Measurements from ENCODE around the gene TBX4.
"Not testable (repeated sequence)": the region's sequence is repeated elsewhere in the genome, so short reads cannot be mapped to it uniquely, and the experiment has no call there.

TBX4 gene

DNA sequence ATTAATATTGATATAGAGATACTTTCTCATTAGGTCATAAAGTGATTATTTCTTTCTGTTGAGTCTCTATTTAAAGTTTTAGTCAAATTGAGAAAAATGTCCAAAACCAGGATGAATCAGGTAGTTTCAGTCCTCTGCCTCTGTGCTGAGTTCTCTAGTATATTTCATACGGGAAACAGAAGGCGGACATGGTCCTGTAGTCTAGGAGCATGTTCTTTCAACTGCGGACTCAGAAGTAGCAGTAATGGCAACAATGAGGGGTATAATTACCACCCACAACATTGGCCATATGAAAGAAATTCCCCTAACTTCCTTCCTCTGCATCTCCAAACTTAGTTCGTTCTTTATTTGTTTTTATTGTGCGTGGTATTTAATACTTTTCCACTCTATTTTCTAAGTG is 50.1 kb downstream of the TBX4 start:
- DNase-seq = no peak

DNA sequence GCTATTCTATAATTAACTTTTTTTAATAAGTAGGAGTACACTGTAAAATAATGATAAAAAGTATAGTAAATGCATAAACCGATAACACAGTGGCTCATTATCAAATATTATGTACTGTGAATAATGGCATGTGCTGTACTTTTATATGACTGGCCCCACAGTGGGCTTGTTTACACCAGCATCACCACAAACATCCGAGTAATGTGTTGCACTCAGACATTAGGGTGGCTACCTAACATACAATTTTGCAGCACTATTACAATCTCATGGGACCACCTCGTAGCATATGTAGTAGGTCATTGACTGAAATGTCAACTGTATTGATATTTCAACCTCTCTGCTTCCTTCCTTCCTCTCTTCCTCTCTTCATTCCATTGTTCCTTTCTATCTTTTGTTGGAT is 51.7 kb downstream of the TBX4 start:
- no peak for DNase-seq

DNA sequence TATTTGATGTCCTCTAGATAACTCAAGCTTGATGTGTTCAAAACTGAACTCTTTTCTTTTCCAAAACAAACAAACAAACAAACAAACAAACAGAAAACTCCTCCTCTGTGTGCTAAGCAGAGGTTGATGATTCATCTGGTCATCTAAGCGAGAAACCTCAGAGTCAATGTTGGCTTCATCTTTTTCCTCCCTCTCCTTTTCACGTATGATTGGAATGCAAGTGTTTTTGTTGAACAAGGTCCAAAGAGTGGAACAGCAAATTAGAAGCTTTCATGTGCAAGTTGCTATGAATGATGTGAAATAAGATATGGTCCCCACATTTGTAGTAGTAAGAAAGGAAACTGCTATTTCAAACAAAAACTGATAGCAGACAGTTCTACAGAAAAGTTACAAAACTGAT is 52.5 kb downstream of the TBX4 start:
- DNase-seq = no peak

DNA sequence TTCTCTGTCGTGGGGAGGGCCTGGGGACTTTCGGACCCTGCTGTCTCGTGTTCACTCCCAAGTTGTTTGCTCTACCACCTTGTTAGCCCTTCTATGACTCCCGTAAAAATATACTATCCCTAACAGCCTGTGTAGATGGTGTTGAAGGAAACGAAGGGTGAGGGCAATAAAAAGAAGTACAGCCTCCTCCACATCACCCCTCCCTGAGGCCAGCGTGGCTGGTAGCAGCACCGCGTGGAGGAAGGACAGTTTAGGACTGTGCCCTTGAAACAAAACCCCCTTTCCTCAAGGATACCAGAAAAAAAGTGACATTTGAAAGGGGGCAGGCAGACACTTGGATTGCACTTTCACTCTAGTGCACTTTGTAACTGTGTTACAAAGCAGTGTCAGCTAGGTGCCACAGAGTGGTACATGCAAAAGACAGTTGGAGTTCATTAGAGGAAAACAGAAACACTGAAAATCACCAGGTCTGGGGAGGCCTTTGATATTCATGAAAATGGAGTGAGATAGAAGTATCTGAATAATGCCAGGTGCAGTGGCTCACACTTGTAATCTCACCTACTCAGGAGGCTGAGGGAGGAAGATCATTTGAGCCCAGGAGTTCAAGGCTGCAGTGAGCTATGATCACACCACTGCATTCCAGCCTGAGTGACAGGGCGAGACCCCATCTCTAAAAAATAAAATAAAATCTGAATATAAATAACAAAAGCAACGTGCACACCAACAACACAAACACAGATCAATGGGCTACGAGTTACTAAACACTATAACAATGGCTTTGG is 53.8 kb downstream of the TBX4 start:
- no peak for DNase-seq

DNA sequence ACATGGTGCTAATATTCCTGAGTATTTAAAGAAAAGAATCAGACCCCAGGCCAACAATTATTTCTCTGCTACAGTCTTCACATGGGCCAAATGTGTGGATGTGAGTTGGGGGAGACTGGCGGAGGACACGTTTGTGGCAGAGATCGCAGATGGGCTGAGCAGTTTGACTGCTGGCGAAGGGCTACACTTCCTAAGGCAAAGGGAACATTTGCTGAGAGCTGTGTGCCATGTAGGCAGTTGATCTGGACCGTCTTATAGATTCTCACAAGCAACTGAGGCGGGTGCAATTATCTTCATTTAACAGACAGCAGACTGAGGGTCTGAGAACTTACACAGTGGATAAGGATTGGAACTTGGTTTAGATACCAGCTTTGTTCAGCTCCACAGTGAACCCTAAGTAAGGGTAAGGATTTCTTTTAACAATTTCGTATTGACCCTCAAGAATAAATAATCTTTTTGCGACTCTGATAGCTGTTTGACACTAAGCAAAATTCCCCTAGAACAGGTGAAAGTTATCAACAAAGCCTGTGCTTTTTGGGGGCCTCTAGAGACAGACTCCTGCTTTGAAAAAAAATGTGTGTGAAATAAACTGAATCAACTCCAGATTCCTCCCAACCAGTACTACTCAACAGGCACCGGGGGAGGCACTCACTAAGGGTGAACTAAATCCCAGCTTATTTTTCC is 55.3 kb downstream of the TBX4 start:
- DNase-seq = no peak

DNA sequence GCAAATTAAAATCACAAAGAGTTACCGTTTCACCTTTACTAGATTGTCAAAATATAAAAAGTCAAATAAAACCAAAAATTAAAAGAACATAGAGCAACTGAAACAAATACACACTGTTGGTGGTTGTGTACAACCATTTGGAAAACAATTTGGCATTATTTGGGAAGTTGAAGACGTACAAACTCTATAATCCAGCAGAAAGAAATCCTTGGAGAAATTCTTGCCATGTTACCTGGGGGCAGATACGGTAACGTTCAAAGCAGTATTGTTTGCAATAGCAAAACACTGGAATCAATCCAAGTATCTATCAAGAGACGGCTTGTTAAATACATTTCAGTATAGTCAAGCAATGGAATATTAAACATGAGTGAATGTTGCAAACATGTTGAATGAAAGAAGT is 56.7 kb downstream of the TBX4 start:
- no peak for DNase-seq

DNA sequence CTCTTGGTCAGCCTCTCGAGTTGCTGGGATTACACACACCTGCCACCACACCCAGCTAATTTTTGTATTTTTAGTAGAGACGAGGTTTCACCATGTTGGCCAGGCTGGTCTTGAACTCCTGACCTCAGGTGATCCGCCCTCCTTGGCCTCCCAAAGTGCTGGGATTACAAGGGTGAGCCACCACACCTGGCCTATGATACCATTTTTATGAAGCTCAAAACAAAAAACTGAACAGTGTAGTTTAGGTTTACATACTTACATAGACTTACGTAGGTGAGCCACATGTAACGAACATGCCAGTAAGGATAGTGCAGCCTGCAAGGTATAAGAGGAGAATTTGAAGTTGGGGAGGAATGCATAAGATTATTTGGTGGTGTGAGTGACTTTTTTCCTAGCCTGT is 57.2 kb downstream of the TBX4 start:
- not testable (repeated sequence) for DNase-seq

DNA sequence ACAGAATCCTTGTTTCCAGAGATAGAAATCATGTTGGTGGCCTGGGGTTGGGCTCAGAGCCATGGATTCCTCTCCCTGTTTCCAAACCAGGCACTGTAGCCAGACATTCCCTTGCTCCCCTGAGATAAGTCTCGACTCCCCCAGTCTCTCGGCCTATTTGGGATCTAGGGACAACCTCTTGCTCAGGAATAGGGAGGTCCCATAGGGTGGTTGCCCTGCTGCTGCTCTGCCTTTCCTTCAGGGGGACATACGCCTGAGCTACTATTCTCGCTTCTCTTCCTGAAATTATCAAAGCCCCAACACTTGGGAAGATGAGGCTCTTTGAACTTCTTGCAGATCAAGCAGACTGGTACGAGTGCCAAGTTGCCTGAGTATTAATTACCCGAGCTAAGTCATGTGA is 58.0 kb downstream of the TBX4 start:
- DNase-seq = no peak

DNA sequence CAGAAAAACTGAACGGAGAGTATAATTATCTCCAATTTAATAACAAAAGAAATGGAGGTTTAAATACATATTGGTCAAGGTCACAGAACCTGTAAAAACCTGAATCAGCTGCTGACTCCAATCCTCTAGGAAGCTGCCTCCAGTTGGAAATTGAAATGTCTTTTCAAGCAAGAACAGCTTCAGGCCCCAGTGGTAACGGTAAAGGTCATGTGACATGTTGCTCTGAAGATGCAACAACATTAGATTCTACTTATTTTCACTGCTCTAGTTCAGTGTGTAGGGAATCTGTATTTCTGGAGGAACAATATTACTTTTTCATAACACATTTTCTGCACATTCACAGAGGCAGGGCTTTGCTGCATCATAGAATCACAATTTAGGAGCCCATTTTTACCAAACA is 58.8 kb downstream of the TBX4 start:
- DNase-seq = no peak

DNA sequence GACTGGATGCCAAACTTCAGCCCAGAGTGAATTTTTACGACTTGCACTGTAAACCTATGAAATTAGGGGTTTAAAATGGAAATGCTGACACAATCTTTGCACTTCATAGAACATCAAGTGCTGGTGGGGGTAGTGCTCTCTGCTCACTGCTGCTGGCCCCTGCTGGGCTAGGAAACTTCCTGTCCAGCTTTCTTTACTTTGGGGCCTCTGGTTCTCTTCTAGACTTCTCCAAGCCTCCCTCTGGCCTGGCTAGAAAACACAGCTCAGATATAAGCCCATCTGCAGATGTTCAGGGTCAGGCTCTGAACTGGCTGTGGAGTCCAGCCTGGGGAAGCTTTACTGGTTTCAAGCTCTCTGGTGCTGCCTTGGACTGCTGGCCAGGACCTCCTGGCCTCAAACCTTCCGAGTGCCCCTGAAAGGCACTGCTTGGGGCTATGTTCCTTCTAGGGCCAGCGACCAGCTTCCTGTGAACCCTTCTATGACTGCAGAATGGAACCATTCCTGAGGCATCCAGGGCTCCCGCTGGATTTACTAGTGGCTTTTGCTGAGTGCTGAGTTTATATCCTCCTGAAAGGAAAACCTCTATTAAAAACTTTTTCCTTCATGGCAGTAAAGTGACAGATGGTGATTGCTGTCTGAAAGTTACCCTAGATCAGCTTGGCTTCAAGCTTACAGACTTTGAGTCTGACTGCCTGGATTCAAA is 59.4 kb downstream of the TBX4 start:
- DNase-seq = no peak

DNA sequence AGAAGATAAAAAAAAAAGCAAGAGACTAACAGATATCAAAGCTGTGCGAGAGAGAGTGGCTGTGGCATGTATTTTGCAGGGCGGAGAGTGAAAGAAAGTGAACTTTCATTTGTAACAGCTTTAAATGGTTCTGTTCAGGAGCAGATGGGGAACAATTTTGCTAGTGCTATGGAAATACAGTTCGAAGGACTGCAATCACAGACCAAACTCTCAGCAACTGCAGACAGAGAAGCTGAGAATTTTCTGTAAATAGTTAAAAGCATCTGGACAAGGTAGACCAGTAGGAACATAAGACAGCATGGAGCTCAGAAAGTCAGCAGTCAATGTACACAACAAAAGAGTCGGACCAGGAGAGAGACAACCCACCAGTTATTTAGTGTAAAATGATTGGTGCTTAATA is 62.3 kb downstream of the TBX4 start:
- DNase-seq = no peak

DNA sequence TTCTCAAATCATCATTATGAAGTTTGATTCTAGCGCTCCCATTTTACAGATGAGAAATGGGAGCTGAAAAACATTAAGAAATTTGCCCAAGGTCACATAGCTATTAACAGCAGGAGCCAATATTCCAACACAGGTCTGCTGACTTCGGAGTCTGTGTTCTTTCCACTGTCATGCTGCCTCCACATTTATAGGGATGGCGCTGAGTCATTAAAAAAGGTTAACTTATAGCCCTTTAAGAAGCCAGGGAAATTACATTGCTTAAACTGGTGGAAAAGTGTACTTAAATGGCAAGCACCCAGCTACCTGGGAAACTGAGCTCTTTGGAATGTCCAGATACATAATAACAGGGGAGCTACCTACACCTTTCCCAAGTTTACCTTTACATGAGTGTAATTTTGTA is 65.0 kb downstream of the TBX4 start:
- DNase-seq = no peak

DNA sequence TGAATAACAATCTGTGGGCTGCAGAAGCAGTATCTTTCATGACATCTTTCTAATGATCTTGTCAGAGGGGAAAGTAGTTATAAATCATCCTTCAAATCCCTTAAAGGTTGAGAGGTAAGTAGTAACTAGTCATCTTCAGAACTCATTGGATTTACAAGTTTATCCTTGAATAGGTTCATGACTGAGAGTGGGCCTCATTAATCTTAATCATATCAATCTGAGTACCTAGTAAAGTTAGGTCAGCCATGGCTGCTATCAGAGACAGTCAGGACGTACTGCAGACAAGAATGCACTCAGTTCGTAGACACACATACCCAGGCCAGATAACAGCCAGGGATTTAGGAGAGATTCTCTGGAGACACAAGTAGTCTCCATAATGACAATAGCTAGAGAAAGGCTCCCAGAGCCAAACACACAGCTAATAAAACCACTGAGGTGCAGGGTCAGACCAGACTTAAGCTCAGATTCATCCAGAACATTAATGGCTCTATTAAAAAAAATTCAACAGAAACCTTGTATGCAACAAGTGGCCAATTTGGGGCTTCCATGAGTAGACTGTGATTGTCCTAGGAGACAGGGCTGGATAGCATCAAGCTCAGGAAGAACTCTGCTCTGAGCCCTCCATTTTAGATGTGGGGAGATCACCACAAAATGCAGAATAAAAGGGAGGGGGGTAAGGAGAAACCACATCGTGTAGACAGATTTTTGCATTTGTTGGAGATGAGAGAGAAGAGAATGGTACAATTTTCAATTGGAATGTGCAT is 65.8 kb downstream of the TBX4 start:
- DNase-seq = no peak

DNA sequence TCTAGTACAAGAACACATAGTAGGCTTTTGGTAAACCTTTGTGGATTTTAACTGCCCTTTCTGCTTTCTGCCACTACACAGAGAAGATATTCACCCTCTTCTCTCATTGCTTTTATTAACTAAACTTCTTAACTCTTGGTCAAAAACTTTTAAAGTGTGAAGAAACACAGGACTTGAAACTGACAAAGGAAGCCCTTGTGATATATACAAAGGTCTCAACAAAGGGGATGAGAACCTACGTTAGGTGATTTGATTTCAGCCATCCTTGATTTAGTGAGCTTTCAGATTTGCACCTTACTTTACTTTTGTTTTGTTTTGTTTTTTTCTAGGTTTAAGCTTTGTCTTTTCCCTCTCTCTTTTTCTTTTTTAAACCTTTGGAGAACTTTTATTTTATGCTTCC is 66.9 kb downstream of the TBX4 start:
- DNase-seq = no peak

DNA sequence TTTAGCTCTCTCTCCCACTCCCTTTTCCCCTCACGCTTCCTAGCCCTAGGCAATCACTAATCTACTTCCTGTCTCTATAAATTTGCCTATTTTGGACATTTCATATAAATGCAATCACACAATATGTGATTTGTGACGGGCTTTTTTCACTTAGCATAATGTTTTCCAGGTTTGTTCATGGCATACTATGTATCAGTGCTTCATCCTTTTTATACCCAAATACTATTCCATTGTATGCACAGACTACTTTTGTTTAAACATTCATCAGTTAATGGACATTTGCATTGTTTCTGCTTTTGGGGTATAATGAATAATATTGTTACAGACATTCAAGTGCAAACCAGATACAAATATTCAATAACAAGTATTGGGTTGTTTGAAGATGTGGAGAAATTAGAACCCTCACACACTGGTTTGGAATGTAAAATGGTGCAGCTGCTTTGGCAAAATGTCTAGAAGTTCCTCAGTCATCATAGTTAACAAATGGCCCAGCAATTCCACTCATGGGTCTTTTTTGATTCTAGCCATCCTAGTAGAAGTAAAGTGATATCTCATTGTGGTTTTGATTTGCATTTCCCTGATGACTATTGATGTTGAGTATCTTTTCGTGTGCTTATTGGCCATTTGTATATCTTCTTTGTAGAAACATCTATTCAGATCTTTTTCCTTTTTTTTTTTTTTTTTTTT is 67.7 kb downstream of the TBX4 start:
- DNase-seq = no peak

DNA sequence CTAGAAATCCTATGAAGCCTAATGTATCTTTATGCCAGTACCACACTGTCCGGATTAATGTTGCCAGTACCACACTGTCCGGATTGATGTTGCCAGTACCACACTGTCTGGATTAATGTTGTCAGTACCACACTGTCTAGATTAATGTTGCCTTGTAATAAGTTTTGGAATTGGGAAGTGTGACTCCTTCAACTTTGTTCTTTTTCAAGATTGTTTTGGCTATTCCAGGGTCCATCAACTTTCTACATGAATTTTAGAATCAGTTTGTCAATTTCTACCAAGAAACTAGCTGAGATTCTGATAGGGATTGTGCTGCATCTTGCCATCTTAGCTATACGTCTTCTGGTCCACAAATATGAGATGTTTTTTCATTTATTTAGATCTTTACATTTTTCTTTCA is 68.7 kb downstream of the TBX4 start:
- no peak for DNase-seq

DNA sequence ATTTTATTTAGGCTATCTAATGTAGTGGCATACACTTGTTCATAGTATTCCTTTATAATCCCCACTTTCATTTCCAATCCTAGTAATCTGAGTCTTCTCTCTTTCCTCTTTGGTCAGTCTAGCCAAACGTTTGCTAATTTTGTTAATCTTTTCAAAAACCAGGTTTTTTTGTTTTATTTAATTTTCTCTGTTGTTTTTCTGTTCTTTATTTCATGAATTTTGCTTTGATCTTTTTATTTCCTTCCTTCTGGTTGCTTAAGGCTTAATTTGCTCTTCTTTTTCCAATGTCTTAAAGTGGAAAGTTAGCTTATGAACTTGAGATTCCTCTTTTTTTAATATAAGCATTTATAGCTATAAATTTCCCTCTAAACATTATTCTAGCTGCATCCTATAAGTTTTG is 69.9 kb downstream of the TBX4 start:
- no peak for DNase-seq

DNA sequence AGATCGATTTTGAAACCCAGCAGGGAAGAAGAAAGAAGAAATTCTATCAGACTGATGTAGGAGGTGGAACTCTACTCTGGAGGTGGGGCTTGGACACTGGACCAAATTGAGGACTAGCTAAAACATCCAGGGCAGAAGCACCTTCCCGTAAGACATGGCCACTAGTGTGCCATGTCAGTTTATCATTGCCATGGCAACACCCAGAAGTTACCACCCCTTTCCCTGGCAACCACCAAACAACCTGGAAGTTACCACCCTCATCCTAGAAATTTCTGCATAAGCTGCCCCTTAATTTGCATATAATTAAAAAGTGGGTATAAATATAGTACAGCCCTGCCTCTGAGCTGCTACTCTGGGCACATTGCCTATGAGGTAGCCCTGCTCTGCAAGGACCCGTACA is 72.1 kb downstream of the TBX4 start:
- no peak for DNase-seq

DNA sequence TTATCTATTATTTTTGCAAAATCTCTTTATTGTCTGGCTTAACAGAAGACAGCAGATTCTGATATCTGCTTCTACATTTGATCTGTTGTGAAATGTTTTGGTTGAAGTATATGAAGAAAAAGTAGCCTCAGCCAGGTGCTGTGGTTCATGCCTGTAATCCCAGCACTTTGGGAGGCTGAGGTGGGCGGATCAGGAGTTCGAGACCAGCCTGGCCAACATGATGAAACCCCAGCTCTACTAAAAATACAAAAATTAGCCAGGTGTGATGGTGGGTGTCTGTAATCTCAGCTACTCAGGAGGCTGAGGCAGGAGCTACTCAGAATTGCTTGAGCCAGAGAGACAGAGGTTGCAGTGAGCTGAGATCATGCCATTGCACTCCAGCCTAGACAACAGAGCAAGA is 75.2 kb downstream of the TBX4 start:
- DNase-seq = not testable (repeated sequence)

DNA sequence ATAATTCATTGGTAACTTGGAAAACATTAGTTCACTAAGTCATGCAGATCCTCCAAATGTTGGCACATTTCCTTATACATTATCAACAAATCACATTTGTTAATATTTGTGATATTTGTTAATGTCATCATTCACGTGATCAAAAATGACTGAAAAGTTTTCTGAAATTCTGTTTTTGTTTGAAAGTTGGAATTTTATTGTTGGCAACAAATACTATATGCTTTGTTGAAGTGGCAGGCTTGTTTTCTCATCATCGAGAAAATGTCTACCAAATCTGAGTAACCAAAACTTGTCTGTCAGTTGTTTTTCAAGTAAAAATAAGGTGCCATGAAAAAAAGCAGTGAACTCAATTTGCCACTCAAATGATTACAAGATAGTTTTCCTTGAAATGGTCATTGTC is 75.9 kb downstream of the TBX4 start:
- no peak for DNase-seq

DNA sequence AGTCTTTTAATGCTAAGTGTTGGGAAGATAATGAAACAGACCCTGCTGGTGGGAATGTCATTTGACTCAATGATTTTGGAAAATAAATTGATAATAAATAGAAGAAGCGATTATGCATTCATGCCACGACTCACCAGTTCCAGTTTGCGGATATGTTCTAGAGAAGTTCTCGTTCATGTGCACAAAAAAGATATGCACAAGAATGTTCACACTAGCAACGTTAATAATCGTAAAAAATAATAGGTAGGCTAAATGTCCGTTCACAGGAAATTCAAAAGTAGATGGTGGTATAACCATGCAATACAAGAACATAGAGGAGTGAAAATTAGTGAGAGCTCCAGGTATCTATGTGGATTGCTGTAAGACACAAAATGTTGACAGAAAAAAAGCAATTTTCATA is 79.0 kb downstream of the TBX4 start:
- DNase-seq = no peak

DNA sequence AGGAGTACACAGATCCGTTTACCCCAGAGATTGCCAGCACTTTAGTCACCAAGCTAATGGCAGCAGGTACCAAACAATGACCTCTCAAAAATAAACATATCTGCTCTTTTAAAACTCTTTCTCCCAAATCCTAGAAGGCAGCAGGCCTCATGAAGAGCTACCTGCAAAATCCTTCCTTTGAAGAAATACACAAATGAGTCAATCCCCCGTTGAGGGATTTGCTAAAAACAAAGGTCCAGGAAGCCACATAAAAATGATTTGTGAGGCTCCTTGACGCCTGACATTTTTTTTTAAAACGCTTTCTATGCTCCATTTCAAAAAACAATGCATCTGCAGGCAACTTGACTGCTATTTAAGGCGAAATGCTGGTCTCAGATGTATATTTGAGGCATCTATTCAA is 80.6 kb downstream of the TBX4 start:
- no peak for DNase-seq

DNA sequence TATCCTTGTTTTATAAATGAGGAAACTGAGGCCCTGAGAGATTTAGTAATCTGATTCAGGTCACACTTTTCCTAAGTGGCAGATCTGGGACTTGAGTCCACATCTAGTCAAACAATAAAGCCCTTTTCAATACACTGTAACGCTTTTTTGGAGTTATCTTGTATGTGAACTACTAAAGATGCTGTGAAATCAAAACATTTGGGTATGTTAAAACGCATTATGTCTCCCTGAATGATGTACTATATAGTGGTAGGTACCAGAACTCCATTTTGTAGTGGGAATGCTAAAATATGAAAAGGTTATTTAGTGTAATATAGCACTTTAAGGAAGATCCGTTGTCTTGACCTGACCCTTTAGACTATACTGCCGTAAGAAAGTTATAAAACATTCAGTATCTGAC is 81.6 kb downstream of the TBX4 start:
- DNase-seq = no peak

All from activated effector memory CD4-positive, alpha-beta T cell treated with anti-CD3 and anti-CD28 coated beads, Interleukin-2, amount 50 U/mL, for 16 hours (primary cell).